H1 (cell line): ENCODE measurements around the gene RTL9. TPM values are rescaled to one million over a fixed set of nuclear protein-coding genes. Genes with fewer than 3 reads are reported as not detected.

Experiments used
- BRCA1 ChIP-seq: IDR thresholded peaks from 2 replicates; pipeline ENCODE4 v1.6.1; 2012; ENCODE audit warnings: low read depth, low read length, improper control_type of control experiment
- CHD7 ChIP-seq: fragments of 300-600 bp; sonication (generic); IDR thresholded peaks from 2 replicates; pipeline ENCODE4 v1.7.1; 2012; ENCODE audit warnings: low read length, moderate library complexity, mild to moderate bottlenecking, inconsistent platforms; ENCODE audit not compliant: insufficient replicate concordance
- EGR1 ChIP-seq: IDR thresholded peaks from 2 replicates; pipeline ENCODE4 v1.6.1; 2011; ENCODE audit warnings: low read depth, low read length, borderline replicate concordance
- EP300 ChIP-seq, 2 experiments: IDR thresholded peaks; 1 replicate in 1 of 2; 2 replicates in 1 of 2; pipeline ENCODE4 v1.6.1; 2011 to 2012; ENCODE audit warnings: low read depth in 2 of 2, low read length in 2 of 2, mild to moderate bottlenecking in 2 of 2, borderline replicate concordance in 1 of 2, inconsistent platforms in 1 of 2, moderate library complexity in 1 of 2
- JUN ChIP-seq: IDR thresholded peaks from 2 replicates; pipeline ENCODE4 v1.6.1; 2011; ENCODE audit warnings: low read depth, mild to moderate bottlenecking, improper control_type of control experiment, low read length
- NANOG ChIP-seq: IDR thresholded peaks from 2 replicates; pipeline ENCODE4 v1.6.1; 2011; ENCODE audit warnings: low read length, low read depth, mild to moderate bottlenecking, inconsistent platforms; ENCODE audit not compliant: insufficient read depth, poor library complexity, severe bottlenecking
- POLR2A ChIP-seq, 2 experiments: IDR thresholded peaks; 1 replicate in 1 of 2; 2 replicates in 1 of 2; pipeline ENCODE4 v1.6.1; 2011; ENCODE audit warnings: low read depth in 2 of 2, low read length in 2 of 2, mild to moderate bottlenecking in 2 of 2; ENCODE audit errors: control extremely low read depth in 1 of 2
- RAD21 ChIP-seq, 2 experiments: IDR thresholded peaks in 1 of 2; conservative IDR thresholded peaks in 1 of 2; 2 replicates each; pipeline ENCODE4 v1.6.1; 2011; ENCODE audit warnings: low read depth in 2 of 2, low read length in 2 of 2, improper control_type of control experiment in 1 of 2, inconsistent platforms in 1 of 2, mild to moderate bottlenecking in 1 of 2, moderate library complexity in 1 of 2
- RNF2 ChIP-seq: fragments of 200-900, 300-1000 bp; sonication (generic); IDR thresholded peaks from 2 replicates; pipeline ENCODE4 v1.7.1; 2016; ENCODE audit warnings: borderline replicate concordance, low read depth, mild to moderate bottlenecking, antibody characterized with exemption, low read length; ENCODE audit not compliant: poor library complexity, severe bottlenecking; ENCODE audit errors: missing control alignments
- polyA plus RNA-seq, 7 experiments: library from polyadenylated mRNA; depleted of rRNA in 3 of 7; stranded (reverse) in 5 of 7; unstranded in 2 of 7; fragments of >200 nt in 5 of 7; fragments of 200-250 nt in 2 of 7; gene quantifications; 1 replicate in 5 of 7; 2 replicates in 1 of 7; 4 replicates in 1 of 7; pipeline versions ENCODE4 v1.2.1 to v1.2.3, GENCODE V29; 2011 to 2013; ENCODE audit warnings: missing spikeins in 2 of 7, mixed read lengths in 2 of 7
- total RNA-seq: library from RNA; stranded (reverse); fragmentation: NEBNext Ultra II Directional; extraction: Animal tissue kit (Norgen Biotek cat#: 25700); gene quantifications from 2 replicates; pipeline ENCODE4 v1.2.1, GENCODE V29; 2021

RTL9 gene
- total and polyA plus RNA-seq, 2 of the 8 experiments (the other 6 are each of a cell fraction or from before 2014, with no cell fraction given), result 0.09 to 0.20 TPM

GRCh38 chrX:110317820-110318663 lies 40.6 kb upstream of the RTL9 start, which contains the start of gene AMMECR1 (continued):
- TF ChIP-seq CHD7, result no peak
- TF ChIP-seq NANOG, result no peak
- no peak for TF ChIP-seq BRCA1
- no peak for TF ChIP-seq EGR1
- no peak for TF ChIP-seq RAD21 (IDR thresholded peaks at IDR 0.05 in 1 of 2, conservative IDR thresholded peaks at IDR 0.05 in 1 of 2; ENCODE audit: low read depth in 2 of 2, low read length in 2 of 2)
- no peak for TF ChIP-seq JUN
- TF ChIP-seq EP300 (IDR thresholded peaks at IDR 0.05; ENCODE audit: borderline replicate concordance in 1 of 2, low read depth in 2 of 2, low read length in 2 of 2), result no peak
- peak; percentile 2 to 27 for TF ChIP-seq POLR2A (IDR thresholded peaks at IDR 0.05; ENCODE audit: control extremely low read depth in 1 of 2, low read depth in 2 of 2, low read length in 2 of 2)
- TF ChIP-seq RNF2, result no peak
